ENCODE data around the gene SARM1. TPM values are rescaled to one million over a fixed set of nuclear protein-coding genes. Genes with fewer than 3 reads are reported as not detected.

The SARM1 gene
- polyA plus RNA-seq, 1 donor (not counting 4 experiments of a cell fraction or from before 2014, with no cell fraction given), result 0.90 TPM

DNA sequence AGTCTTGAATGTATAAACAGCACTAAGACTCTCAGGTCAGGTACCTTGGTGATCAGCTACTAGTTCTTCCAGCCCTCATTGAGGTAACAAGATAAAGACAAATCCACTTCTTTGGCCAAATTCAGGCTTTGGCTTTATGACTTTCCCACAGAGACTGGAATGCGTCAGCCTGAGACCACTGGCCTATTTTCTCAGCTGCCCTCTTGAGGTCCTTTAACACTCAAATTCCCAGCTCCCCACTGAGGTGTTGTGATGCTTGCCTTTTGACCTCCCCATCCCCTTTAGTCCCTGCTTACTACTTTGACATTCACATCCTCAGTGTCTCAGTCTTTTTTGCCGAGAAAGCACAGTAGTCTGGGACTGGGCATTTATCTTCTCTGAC lies 25.3 kb upstream of the SARM1 start:
- DNase-seq (ENCODE audit: low read depth, low spot score) (no peak), FAIRE-seq (no peak)
- no peaks in the 10 kb centered on the region for H4K20me1 ChIP-seq (ENCODE audit: control insufficient read depth, extremely low read depth, insufficient read depth, low read length)
- H3K4me3 ChIP-seq (ENCODE audit: control insufficient read depth in 2 of 3, extremely low read depth in 1 of 3, insufficient read depth in 2 of 3, low read depth in 1 of 3, low read length in 3 of 3), result no peak overlapping the region
- H3K9me3 ChIP-seq (ENCODE audit: control insufficient read depth, low read depth, low read length), result no peaks in the 10 kb centered on the region
- H3K27ac ChIP-seq (ENCODE audit: control insufficient read depth, insufficient read depth, low read length), result peak overlapping the region; percentile 58
- no peaks in the 10 kb centered on the region for H3K9me1 ChIP-seq (ENCODE audit: control insufficient read depth, extremely low read depth, insufficient read depth, low read length)
- peaks cover 53 to 61% of the 10 kb centered on the region in 2 experiments for H3K36me3 ChIP-seq (ENCODE audit: control insufficient read depth in 2 of 2, extremely low read depth in 1 of 2, insufficient read depth in 2 of 2, low read length in 2 of 2)
- peak overlapping the region; percentile 45 for H3K4me2 ChIP-seq (ENCODE audit: control insufficient read depth, extremely low read depth, insufficient read depth, low read depth, low read length)
- dilution Hi-C loops (cut with MboI; ENCODE audit: extremely low pct_ligation_motif_present, low sequenced_read_pairs), result no loop called here
- peaks cover 29% of the 10 kb centered on the region for H3K4me1 ChIP-seq (ENCODE audit: control insufficient read depth, extremely low read depth, insufficient read depth, low read length)
- H3K79me2 ChIP-seq (ENCODE audit: control insufficient read depth, insufficient read depth, low read length), result peaks cover 6% of the 10 kb centered on the region
- no peaks in the 10 kb centered on the region for H3K27me3 ChIP-seq (ENCODE audit: control insufficient read depth, extremely low read depth, insufficient read depth, low read length)
- no peak overlapping the region for H2AFZ ChIP-seq (ENCODE audit: control insufficient read depth, low read length)
- TF ChIP-seq, protein P1, sequence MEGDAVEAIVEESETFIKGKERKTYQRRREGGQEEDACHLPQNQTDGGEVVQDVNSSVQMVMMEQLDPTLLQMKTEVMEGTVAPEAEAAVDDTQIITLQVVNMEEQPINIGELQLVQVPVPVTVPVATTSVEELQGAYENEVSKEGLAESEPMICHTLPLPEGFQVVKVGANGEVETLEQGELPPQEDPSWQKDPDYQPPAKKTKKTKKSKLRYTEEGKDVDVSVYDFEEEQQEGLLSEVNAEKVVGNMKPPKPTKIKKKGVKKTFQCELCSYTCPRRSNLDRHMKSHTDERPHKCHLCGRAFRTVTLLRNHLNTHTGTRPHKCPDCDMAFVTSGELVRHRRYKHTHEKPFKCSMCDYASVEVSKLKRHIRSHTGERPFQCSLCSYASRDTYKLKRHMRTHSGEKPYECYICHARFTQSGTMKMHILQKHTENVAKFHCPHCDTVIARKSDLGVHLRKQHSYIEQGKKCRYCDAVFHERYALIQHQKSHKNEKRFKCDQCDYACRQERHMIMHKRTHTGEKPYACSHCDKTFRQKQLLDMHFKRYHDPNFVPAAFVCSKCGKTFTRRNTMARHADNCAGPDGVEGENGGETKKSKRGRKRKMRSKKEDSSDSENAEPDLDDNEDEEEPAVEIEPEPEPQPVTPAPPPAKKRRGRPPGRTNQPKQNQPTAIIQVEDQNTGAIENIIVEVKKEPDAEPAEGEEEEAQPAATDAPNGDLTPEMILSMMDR (optimal IDR thresholded peaks at IDR 0.05 in 1 of 3, IDR thresholded peaks at IDR 0.05 in 1 of 3, conservative IDR thresholded peaks at IDR 0.05 in 1 of 3; ENCODE audit: extremely low read depth in 1 of 3, insufficient read depth in 2 of 3, low read length in 3 of 3), result no peak
- no peak for TF ChIP-seq EZH2 (IDR thresholded peaks at IDR 0.05; ENCODE audit: low read length)
- no peak overlapping the region for H3K9ac ChIP-seq (ENCODE audit: control insufficient read depth, extremely low read depth, insufficient read depth, low read length)

DNA sequence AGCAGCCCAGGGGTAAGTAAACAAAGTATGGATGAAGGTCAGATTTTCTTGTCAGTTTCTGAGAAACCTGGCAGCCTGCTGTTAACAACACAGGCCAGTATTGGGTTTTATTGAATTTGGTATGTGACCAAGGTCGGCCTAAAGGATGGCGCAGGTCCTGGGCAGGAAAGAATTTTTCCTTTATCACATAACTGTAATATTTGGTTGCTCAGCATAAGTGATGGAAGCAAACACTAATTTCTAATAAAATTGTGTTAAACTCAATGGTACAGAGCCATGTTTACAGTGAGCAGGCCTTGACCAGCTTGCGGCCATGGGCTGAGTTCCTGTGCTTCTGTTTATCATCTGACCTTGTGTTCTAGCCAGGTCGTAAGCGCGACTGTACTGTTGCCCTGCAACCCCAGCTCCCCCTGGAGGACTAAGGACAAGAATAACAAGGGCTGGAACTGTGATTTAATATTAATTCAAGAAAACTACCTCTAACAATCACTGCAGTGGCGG lies 24.7 kb upstream of the SARM1 start:
- peak overlapping the region; percentile 9 for H3K9ac ChIP-seq (ENCODE audit: control insufficient read depth, extremely low read depth, insufficient read depth, low read length)
- peaks cover 29% of the 10 kb centered on the region for H3K4me1 ChIP-seq (ENCODE audit: control insufficient read depth, extremely low read depth, insufficient read depth, low read length)
- H3K27ac ChIP-seq (ENCODE audit: control insufficient read depth, insufficient read depth, low read length), result peak overlapping the region; percentile 58
- dilution Hi-C loops (cut with MboI; ENCODE audit: extremely low pct_ligation_motif_present, low sequenced_read_pairs), result no loop called here
- H3K4me2 ChIP-seq (ENCODE audit: control insufficient read depth, extremely low read depth, insufficient read depth, low read depth, low read length), result peak overlapping the region; percentile 45
- H3K27me3 ChIP-seq (ENCODE audit: control insufficient read depth, extremely low read depth, insufficient read depth, low read length), result no peaks in the 10 kb centered on the region
- H3K9me3 ChIP-seq (ENCODE audit: control insufficient read depth, low read depth, low read length), result no peaks in the 10 kb centered on the region
- H3K79me2 ChIP-seq (ENCODE audit: control insufficient read depth, insufficient read depth, low read length), result peaks cover 5% of the 10 kb centered on the region
- H3K9me1 ChIP-seq (ENCODE audit: control insufficient read depth, extremely low read depth, insufficient read depth, low read length), result no peaks in the 10 kb centered on the region
- no peak overlapping the region for H2AFZ ChIP-seq (ENCODE audit: control insufficient read depth, low read length)
- H4K20me1 ChIP-seq (ENCODE audit: control insufficient read depth, extremely low read depth, insufficient read depth, low read length), result no peaks in the 10 kb centered on the region
- peak overlapping the region in 1 of 3 experiments; percentile 9 for H3K4me3 ChIP-seq (ENCODE audit: control insufficient read depth in 2 of 3, extremely low read depth in 1 of 3, insufficient read depth in 2 of 3, low read depth in 1 of 3, low read length in 3 of 3)
- no peak for DNase-seq (ENCODE audit: low read depth, low spot score)
- peaks cover 48 to 58% of the 10 kb centered on the region in 2 experiments for H3K36me3 ChIP-seq (ENCODE audit: control insufficient read depth in 2 of 2, extremely low read depth in 1 of 2, insufficient read depth in 2 of 2, low read length in 2 of 2)
- TF ChIP-seq, protein P1 (optimal IDR thresholded peaks at IDR 0.05 in 1 of 3, IDR thresholded peaks at IDR 0.05 in 1 of 3, conservative IDR thresholded peaks at IDR 0.05 in 1 of 3; ENCODE audit: extremely low read depth in 1 of 3, insufficient read depth in 2 of 3, low read length in 3 of 3), result peak in 1 of 3 experiments; percentile 20
- TF ChIP-seq EZH2 (IDR thresholded peaks at IDR 0.05; ENCODE audit: low read length), result no peak
- peak; percentile 9 for FAIRE-seq

Measured in keratinocyte (primary cell).